GM12872 (cell line): ENCODE results near the gene SMIM41.

Experiments used
- TF ChIP-seq, protein P1 (sequence below): IDR thresholded peaks from 3 replicates; pipeline ENCODE4 v1.5.1; 2011; ENCODE audit warnings: low read depth, mild to moderate bottlenecking, low read length, moderate library complexity; ENCODE audit not compliant: insufficient read depth

The SMIM41 gene

DNA sequence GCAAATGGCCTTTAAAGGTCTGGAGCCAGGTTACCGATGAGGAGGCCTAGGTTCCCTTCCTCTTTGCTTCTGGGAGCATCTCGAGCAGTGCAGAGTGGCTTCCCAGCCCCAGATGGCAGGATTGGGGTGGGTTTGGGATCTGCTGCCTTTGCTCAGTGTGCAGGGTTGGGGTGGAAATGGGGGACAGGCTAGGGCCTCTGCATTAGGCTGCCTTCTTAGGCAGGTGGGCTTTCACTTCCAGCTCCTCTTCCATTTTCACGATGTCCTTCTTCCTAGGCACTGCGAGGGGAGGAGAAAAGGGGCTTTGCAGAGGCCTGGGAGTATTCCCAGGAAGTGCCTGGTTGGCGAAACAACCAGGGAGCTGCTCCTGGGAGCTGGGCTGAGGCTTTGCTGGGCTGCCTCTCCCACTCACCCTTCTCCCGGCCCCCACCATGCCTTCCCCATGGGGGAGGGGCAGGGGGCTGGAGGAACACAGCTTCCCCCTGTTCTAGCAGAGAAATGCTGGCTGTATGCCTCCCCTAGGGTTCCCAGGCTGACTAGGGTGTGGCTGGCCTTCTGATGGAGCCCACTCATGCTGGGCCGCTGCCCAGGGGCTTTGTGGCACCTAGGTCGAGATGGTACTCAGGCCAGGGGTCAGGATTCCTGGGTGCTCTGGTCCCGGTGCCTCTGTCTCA lies 25.8 kb upstream of the SMIM41 start:
- TF ChIP-seq, protein P1, sequence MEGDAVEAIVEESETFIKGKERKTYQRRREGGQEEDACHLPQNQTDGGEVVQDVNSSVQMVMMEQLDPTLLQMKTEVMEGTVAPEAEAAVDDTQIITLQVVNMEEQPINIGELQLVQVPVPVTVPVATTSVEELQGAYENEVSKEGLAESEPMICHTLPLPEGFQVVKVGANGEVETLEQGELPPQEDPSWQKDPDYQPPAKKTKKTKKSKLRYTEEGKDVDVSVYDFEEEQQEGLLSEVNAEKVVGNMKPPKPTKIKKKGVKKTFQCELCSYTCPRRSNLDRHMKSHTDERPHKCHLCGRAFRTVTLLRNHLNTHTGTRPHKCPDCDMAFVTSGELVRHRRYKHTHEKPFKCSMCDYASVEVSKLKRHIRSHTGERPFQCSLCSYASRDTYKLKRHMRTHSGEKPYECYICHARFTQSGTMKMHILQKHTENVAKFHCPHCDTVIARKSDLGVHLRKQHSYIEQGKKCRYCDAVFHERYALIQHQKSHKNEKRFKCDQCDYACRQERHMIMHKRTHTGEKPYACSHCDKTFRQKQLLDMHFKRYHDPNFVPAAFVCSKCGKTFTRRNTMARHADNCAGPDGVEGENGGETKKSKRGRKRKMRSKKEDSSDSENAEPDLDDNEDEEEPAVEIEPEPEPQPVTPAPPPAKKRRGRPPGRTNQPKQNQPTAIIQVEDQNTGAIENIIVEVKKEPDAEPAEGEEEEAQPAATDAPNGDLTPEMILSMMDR = no peak

DNA sequence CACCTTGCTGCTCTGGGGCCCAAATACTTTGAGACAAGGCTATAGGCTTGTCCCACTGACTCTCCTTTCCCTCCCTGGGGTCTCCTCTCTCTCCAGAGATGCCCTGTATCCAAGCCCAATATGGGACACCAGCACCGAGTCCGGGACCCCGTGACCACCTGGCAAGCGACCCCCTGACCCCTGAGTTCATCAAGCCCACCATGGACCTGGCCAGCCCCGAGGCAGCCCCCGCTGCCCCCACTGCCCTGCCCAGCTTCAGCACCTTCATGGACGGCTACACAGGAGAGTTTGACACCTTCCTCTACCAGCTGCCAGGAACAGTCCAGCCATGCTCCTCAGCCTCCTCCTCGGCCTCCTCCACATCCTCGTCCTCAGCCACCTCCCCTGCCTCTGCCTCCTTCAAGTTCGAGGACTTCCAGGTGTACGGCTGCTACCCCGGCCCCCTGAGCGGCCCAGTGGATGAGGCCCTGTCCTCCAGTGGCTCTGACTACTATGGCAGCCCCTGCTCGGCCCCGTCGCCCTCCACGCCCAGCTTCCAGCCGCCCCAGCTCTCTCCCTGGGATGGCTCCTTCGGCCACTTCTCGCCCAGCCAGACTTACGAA lies 25.2 kb upstream of the SMIM41 start:
- TF ChIP-seq, protein P1 = no peak

DNA sequence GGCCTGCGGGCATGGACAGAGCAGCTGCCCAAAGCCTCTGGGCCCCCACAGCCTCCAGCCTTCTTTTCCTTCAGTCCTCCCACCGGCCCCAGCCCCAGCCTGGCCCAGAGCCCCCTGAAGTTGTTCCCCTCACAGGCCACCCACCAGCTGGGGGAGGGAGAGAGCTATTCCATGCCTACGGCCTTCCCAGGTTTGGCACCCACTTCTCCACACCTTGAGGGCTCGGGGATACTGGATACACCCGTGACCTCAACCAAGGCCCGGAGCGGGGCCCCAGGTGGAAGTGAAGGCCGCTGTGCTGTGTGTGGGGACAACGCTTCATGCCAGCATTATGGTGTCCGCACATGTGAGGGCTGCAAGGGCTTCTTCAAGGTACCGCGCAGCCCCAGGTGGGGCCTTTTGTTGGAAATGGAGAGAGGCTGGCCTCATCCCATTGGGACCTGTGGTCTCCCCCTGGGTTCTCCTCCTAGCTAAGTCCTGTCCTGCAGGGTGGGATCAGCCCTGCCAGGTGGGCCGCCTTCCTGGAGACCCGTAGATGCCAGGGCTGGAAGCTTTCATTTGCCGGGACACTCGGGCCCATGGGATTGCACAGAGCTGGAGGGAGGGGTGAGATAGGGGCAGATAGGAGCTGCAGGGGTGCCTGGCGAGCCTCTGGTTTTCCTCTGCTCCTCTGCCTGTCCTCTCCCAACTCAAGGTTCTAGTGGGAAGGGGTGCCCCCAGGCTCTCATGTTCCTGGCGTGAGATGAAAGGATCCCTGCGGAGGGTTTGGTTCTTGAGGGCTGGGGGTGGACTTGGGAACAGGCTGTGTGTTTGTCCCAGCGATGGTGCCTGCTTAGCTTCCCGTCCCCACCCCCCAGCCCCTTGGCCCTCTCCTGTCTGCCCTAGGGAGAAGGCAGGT lies 24.4 kb upstream of the SMIM41 start:
- TF ChIP-seq, protein P1 = no peak

DNA sequence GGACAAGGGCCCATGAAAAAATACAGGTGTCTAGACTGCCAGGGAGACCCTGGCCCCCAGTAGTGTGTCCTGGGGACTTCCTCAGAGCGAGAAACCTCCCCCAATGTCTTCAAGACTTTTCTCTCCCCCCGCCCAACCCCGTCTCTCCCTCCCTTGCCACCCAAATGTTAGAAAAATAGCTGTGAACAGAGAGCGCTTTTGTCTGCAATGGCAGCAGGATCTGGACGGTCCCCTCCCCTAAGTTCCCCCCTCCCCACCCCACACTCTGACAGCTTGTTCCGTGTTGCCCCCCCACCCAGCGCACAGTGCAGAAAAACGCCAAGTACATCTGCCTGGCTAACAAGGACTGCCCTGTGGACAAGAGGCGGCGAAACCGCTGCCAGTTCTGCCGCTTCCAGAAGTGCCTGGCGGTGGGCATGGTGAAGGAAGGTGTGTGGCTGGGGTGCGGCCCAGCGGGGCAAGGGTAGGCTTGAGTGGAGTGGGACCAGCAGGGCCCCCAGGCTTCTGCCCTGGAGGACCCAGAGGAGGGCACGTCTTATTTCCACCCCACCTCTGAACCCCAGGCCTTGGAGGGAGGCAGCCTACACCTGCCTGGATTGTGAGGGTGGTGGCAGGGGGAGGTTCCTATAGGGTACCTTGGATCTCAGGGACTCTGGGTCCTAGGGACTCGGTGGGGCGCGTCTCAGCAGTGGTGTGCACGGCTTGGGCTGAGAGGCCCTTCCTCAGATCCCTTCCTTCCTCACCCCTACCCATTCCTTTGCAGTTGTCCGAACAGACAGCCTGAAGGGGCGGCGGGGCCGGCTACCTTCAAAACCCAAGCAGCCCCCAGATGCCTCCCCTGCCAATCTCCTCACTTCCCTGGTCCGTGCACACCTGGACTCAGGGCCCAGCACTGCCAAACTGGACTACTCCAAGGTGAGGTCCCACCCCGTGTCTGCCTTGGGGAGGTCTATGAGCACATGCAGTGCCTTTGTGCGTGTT lies 23.5 kb upstream of the SMIM41 start:
- TF ChIP-seq, protein P1 = no peak

DNA sequence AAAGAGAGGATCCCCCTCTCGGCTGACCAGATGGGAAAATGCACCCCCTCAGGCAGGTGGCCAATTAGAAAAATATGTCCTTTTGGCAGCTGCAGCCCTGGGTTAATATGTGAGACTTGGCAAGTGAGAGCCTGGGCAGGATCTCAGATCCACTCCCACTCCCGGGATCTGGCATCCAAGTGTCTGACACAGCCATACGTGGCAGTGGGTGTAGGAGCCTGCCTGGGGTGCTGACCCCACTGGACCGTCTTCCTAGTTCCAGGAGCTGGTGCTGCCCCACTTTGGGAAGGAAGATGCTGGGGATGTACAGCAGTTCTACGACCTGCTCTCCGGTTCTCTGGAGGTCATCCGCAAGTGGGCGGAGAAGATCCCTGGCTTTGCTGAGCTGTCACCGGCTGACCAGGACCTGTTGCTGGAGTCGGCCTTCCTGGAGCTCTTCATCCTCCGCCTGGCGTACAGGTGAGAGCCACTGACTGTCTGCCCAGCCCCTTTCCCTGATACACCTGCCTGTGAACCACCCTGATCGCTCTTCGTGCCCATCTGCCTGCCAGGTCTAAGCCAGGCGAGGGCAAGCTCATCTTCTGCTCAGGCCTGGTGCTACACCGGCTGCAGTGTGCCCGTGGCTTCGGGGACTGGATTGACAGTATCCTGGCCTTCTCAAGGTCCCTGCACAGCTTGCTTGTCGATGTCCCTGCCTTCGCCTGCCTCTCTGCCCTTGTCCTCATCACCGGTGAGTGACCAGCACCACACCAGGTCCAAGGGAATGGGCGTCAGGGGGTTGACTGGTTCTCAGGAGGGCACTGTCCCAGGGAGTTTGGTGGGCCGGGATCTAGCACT lies 22.5 kb upstream of the SMIM41 start:
- TF ChIP-seq, protein P1 = no peak

DNA sequence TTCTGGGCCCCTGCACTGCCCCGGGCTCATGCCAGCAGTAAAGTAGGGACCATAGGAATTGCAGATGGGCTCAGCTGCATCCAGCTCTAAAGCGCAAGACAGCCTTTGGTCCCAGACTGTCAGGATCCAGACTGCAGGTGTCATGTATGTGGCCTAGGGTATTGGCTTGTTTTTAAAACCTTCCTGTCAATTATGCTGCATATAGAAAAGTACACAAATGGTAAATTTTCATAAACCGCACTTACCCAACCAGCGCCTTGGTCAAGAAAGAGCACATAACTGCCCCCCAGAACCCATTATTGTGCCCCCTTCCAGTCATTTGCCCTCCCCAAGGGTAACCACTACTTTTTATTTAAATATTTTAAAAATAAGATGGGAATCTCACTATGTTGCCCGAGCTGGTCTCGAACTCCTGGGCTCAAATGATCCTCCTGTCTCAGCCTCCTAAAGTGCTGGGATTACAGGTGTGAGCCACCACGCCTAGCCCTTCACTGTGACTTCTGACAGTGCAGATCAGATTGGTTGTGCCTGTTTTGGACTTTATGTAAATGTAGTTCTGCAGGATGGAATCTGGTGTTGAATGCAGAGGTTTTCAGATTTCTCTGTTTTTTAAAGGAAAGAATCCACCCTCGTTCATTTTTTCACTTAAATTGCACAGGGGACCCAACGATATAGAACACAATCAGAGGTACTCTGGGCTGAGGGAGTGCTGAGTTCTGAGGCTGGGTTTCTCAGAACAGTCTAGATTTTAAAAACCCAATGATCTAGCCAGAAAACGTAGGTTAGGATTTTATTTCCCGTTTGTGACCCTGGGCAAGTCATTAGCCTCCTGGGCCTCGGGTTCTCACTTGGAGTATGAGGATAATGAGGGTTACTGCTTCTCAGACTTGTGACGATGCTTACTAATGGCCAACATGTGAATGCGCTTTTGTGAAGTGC lies 21.6 kb upstream of the SMIM41 start:
- TF ChIP-seq, protein P1 = no peak
